Liver (tissue), 9 donors: ENCODE data around the gene CRIP1. TPM values are rescaled to one million over a fixed set of nuclear protein-coding genes. Genes with fewer than 3 reads are reported as not detected.

Source experiments
- DNase-seq: peaks from one replicate; pipeline ENCODE4 v3.0.0-alpha.2; 2017; ENCODE audit warnings: low spot score
- H3K27ac ChIP-seq, 2 donors: one replicate each; pipeline ENCODE4 v1.7.0; 2013; ENCODE audit warnings: inconsistent platforms in 2 of 2, low read length in 2 of 2, control low read depth in 1 of 2, low read depth in 1 of 2, mild to moderate bottlenecking in 1 of 2
- H3K27me3 ChIP-seq, 4 donors: one replicate each; pipeline versions ENCODE4 v1.6.1 to v1.7.0; 2013; ENCODE audit warnings: low read length in 3 of 4, inconsistent platforms in 1 of 4, mild to moderate bottlenecking in 1 of 4, moderate library complexity in 1 of 4; ENCODE audit not compliant: control insufficient read depth in 4 of 4, insufficient read depth in 4 of 4
- H3K36me3 ChIP-seq, 4 donors: one replicate each; pipeline versions ENCODE4 v1.6.1 to v1.7.0; 2013; ENCODE audit warnings: low read length in 3 of 4, mild to moderate bottlenecking in 3 of 4, low read depth in 1 of 4, moderate library complexity in 1 of 4; ENCODE audit not compliant: control insufficient read depth in 4 of 4, insufficient read depth in 3 of 4
- H3K4me1 ChIP-seq, 4 donors: one replicate each; pipeline versions ENCODE4 v1.6.1 to v1.7.0; 2013; ENCODE audit warnings: low read length in 3 of 4, mild to moderate bottlenecking in 3 of 4, moderate library complexity in 1 of 4; ENCODE audit not compliant: control insufficient read depth in 4 of 4, insufficient read depth in 4 of 4
- H3K4me3 ChIP-seq, 3 donors: one replicate each; pipeline versions ENCODE4 v1.6.1 to v1.7.0; 2013; ENCODE audit warnings: low read length in 3 of 3, control low read depth in 1 of 3, low read depth in 1 of 3, mild to moderate bottlenecking in 1 of 3
- H3K9ac ChIP-seq, 2 donors: one replicate each; pipeline ENCODE4 v1.7.0; 2013; ENCODE audit warnings: low read length in 2 of 2, mild to moderate bottlenecking in 2 of 2, moderate library complexity in 2 of 2, control low read depth in 1 of 2, low read depth in 1 of 2
- H3K9me3 ChIP-seq, 4 donors: one replicate each; pipeline versions ENCODE4 v1.6.1 to v1.7.0; 2013; ENCODE audit warnings: low read length in 3 of 4; ENCODE audit not compliant: control insufficient read depth in 4 of 4
- ATF3 ChIP-seq: IDR thresholded peaks from 2 replicates; pipeline ENCODE4 v1.6.1; 2016; ENCODE audit warnings: antibody characterized with exemption
- CTCF ChIP-seq: fragments of 150-350 bp; IDR thresholded peaks from 2 replicates; pipeline ENCODE4 v1.5.1; 2017; ENCODE audit warnings: improper control_type of control experiment, low read depth, low read length; ENCODE audit not compliant: missing input control
- EGR1 ChIP-seq, 2 donors: IDR thresholded peaks; 2 replicates each; pipeline ENCODE4 v1.6.1; 2016 to 2018; ENCODE audit warnings: antibody characterized with exemption in 2 of 2, low read depth in 2 of 2
- FOXA1 ChIP-seq: IDR thresholded peaks from 2 replicates; pipeline ENCODE4 v1.6.1; 2016; ENCODE audit warnings: antibody characterized with exemption
- FOXA2 ChIP-seq: IDR thresholded peaks from 2 replicates; pipeline ENCODE4 v1.6.1; 2016; ENCODE audit warnings: antibody characterized with exemption
- GABPA ChIP-seq, 2 donors: IDR thresholded peaks in 1 of 2; conservative IDR thresholded peaks in 1 of 2; 2 replicates each; pipeline ENCODE4 v1.6.1; 2016; ENCODE audit warnings: antibody characterized with exemption in 2 of 2, mild to moderate bottlenecking in 1 of 2, moderate library complexity in 1 of 2
- HNF4A ChIP-seq, 2 donors: conservative IDR thresholded peaks; 2 replicates each; pipeline ENCODE4 v1.6.1; 2016; ENCODE audit warnings: antibody characterized with exemption in 2 of 2, mild to moderate bottlenecking in 2 of 2
- HNF4G ChIP-seq: IDR thresholded peaks from 2 replicates; pipeline ENCODE4 v1.6.1; 2016; ENCODE audit warnings: antibody characterized with exemption
- JUND ChIP-seq, 2 donors: IDR thresholded peaks; 2 replicates each; pipeline ENCODE4 v1.6.1; 2016; ENCODE audit warnings: antibody characterized with exemption in 2 of 2
- MAX ChIP-seq: IDR thresholded peaks from 2 replicates; pipeline ENCODE4 v1.6.1; 2016; ENCODE audit warnings: antibody characterized with exemption
- NR2F2 ChIP-seq: IDR thresholded peaks from 2 replicates; pipeline ENCODE4 v1.6.1; 2016; ENCODE audit warnings: antibody characterized with exemption
- RAD21 ChIP-seq, 2 donors: IDR thresholded peaks; 2 replicates each; pipeline ENCODE4 v1.6.1; 2016; ENCODE audit warnings: antibody characterized with exemption in 2 of 2, mild to moderate bottlenecking in 2 of 2
- REST ChIP-seq: IDR thresholded peaks from 2 replicates; pipeline ENCODE4 v1.6.1; 2016; ENCODE audit warnings: antibody characterized with exemption, mild to moderate bottlenecking
- RXRA ChIP-seq, 2 donors: IDR thresholded peaks; 2 replicates each; pipeline ENCODE4 v1.6.1; 2017 to 2018; ENCODE audit warnings: antibody characterized with exemption in 2 of 2, mild to moderate bottlenecking in 1 of 2
- SP1 ChIP-seq: IDR thresholded peaks from 2 replicates; pipeline ENCODE4 v1.6.1; 2018; ENCODE audit warnings: antibody characterized with exemption, mild to moderate bottlenecking
- TAF1 ChIP-seq: conservative IDR thresholded peaks from 2 replicates; pipeline ENCODE4 v1.6.1; 2016; ENCODE audit warnings: antibody characterized with exemption, mild to moderate bottlenecking
- YY1 ChIP-seq: IDR thresholded peaks from 2 replicates; pipeline ENCODE4 v1.6.1; 2016; ENCODE audit warnings: antibody characterized with exemption, mild to moderate bottlenecking
- ZBTB33 ChIP-seq: IDR thresholded peaks from 2 replicates; pipeline ENCODE4 v1.6.1; 2016; ENCODE audit warnings: antibody characterized with exemption
- WGBS: extraction: QIAGEN DNeasy Blood & Tissue Kit; methylation state at CpG from one replicate; pipeline ENCODE4 v1.1.7; 2013; 5-methylcytosine and 5-hydroxymethylcytosine counted together
- polyA plus RNA-seq, 2 donors: library from polyadenylated mRNA; stranded (reverse) in 1 of 2; unstranded in 1 of 2; fragments of 200-250 nt in 1 of 2; fragments of >200 nt in 1 of 2; fragmentation: Nextera tagmentation in 1 of 2; extraction: Ambion mirVana in 1 of 2; gene quantifications; one replicate each; pipeline versions ENCODE4 v1.2.1 to v1.2.3, GENCODE V29; 2013 to 2015
- total RNA-seq, 2 donors: library from RNA; depleted of rRNA; stranded (reverse); fragments of >200 nt; gene quantifications; one replicate each; pipeline ENCODE4 v1.2.3, GENCODE V29; 2014
- donor health status: healthy.
- donor health status: healthy.
- donor health status: healthy.
- donor health status: healthy.
- donor health status: healthy.

Gene CRIP1
- total and polyA plus RNA-seq, 4 donors: 1.4 to 11.4 (median 3.9) TPM

- Histone ChIP-seq H3K36me3 (peaks cover 0 to 1% (median 0%) of the 10 kb centered on the region in 4 donors), H3K4me3 (no peak overlapping the region), H3K4me1 (peaks cover 9 to 30% (median 20%) of the 10 kb centered on the region in 4 donors), H3K9me3 (no peaks in the 10 kb centered on the region), H3K27ac (no peak overlapping the region), H3K27me3 (no peaks in the 10 kb centered on the region), H3K9ac (no peak overlapping the region)
- TF ChIP-seq JUND (IDR thresholded peaks at IDR 0.05) (no peak), GABPA (IDR thresholded peaks at IDR 0.05 in 1 of 2, conservative IDR thresholded peaks at IDR 0.05 in 1 of 2) (no peak), TAF1 (no peak), FOXA1 (no peak), HNF4G (no peak), ATF3 (no peak), SP1 (no peak), EGR1 (IDR thresholded peaks at IDR 0.05; ENCODE audit: low read depth in 2 of 2) (no peak), FOXA2 (no peak), YY1 (no peak), CTCF (no peak), NR2F2 (no peak), MAX (no peak), RXRA (IDR thresholded peaks at IDR 0.05) (no peak), HNF4A (conservative IDR thresholded peaks at IDR 0.05) (no peak), RAD21 (IDR thresholded peaks at IDR 0.05) (no peak), ZBTB33 (no peak), REST (no peak)
- no peak for DNase-seq
- 79% methylated on average over 19 of the region's 19 CpGs for WGBS
These were observed 43.8 kb downstream of the CRIP1 start for GRCh38 chr14:105530285-105531087.
